CD4-positive, alpha-beta T cell treated with Interleukin-6 for 4 hours (primary cell): ENCODE data around the gene ST6GAL1.

ENCODE experiments used
- DNase-seq: peaks from one replicate; pipeline ENCODE4 v3.0.0-alpha.2; 2020; ENCODE audit warnings: mixed read lengths

The ST6GAL1 gene

GRCh38 chr3:186917512-186918312 is 12.6 kb upstream of the ST6GAL1 start:
- DNase-seq = no peak

GRCh38 chr3:186920301-186920700 is 10.0 kb upstream of the ST6GAL1 start:
- no peak for DNase-seq

GRCh38 chr3:186920796-186921195 is 9.5 kb upstream of the ST6GAL1 start:
- no peak for DNase-seq

GRCh38 chr3:186921578-186921977 is 8.7 kb upstream of the ST6GAL1 start:
- no peak for DNase-seq

- DNase-seq = no peak
These were observed 8.1 kb upstream of the ST6GAL1 start for GRCh38 chr3:186922224-186922623.

GRCh38 chr3:186922790-186923189 is 7.5 kb upstream of the ST6GAL1 start:
- DNase-seq = no peak

- no peak for DNase-seq
These were observed 7.1 kb upstream of the ST6GAL1 start for GRCh38 chr3:186923241-186923640.

GRCh38 chr3:186925826-186926225 is 4.5 kb upstream of the ST6GAL1 start:
- no peak for DNase-seq

- no peak for DNase-seq
These were observed 1.1 kb upstream of the ST6GAL1 start for GRCh38 chr3:186929186-186929585.

- DNase-seq = no peak
These were observed 641 bp upstream of the ST6GAL1 start for GRCh38 chr3:186929685-186930084.

GRCh38 chr3:186930641-186931531 is 560 bp downstream of the ST6GAL1 start:
- DNase-seq = peak; percentile 76

GRCh38 chr3:186931532-186932280 is 1.4 kb downstream of the ST6GAL1 start:
- DNase-seq = peak; percentile 76

- no peak for DNase-seq
These were observed 2.2 kb downstream of the ST6GAL1 start for GRCh38 chr3:186932281-186933181.

GRCh38 chr3:186933816-186934215 is 3.5 kb downstream of the ST6GAL1 start:
- DNase-seq = no peak

GRCh38 chr3:186935133-186935532 is 4.8 kb downstream of the ST6GAL1 start:
- DNase-seq = no peak

- no peak for DNase-seq
These were observed 6.9 kb downstream of the ST6GAL1 start for GRCh38 chr3:186937017-186937875.

GRCh38 chr3:186938716-186939115 is 8.4 kb downstream of the ST6GAL1 start:
- no peak for DNase-seq

- no peak for DNase-seq
These were observed 9.2 kb downstream of the ST6GAL1 start for GRCh38 chr3:186939536-186939935.

GRCh38 chr3:186940967-186941366 is 10.6 kb downstream of the ST6GAL1 start:
- no peak for DNase-seq

GRCh38 chr3:186942168-186942567 is 11.8 kb downstream of the ST6GAL1 start:
- no peak for DNase-seq

- no peak for DNase-seq
These were observed 15.0 kb downstream of the ST6GAL1 start for GRCh38 chr3:186945255-186945823.
